Measurements from ENCODE around the gene CDC6.

The CDC6 gene

DNA sequence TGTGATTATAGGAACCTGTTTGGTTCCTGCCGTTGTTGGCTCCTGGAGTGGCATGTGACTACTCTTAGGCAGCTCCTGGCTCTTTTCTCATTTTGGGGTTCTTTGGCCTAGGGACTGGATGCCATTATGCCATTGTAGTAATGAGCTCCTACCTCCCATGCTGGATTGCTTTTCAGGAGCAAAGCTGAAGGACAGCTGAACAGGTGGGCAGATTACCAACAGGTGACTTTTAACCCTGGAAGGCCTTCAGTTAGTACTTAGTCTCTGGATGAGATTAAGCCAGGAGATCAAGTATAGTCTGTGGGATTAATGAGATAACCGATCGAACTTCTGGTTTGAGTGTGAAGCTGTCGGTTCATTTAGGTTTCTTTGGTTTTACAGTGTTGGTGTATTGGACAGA, 43.4 kb upstream of the CDC6 start:
- TF ChIP-seq POLR2AphosphoS5 (IDR thresholded peaks at IDR 0.05; ENCODE audit: low read depth, low read length) (no peak), FOXP2 (optimal IDR thresholded peaks at IDR 0.05; ENCODE audit: borderline replicate concordance, extremely low read depth, extremely low read length, insufficient read depth) (no peak), SIN3A (IDR thresholded peaks at IDR 0.05; ENCODE audit: borderline replicate concordance, insufficient read depth, low read length) (no peak), TAF1 (IDR thresholded peaks at IDR 0.05; ENCODE audit: borderline replicate concordance, insufficient read depth, low read length) (no peak)
- TF ChIP-seq, protein P1, sequence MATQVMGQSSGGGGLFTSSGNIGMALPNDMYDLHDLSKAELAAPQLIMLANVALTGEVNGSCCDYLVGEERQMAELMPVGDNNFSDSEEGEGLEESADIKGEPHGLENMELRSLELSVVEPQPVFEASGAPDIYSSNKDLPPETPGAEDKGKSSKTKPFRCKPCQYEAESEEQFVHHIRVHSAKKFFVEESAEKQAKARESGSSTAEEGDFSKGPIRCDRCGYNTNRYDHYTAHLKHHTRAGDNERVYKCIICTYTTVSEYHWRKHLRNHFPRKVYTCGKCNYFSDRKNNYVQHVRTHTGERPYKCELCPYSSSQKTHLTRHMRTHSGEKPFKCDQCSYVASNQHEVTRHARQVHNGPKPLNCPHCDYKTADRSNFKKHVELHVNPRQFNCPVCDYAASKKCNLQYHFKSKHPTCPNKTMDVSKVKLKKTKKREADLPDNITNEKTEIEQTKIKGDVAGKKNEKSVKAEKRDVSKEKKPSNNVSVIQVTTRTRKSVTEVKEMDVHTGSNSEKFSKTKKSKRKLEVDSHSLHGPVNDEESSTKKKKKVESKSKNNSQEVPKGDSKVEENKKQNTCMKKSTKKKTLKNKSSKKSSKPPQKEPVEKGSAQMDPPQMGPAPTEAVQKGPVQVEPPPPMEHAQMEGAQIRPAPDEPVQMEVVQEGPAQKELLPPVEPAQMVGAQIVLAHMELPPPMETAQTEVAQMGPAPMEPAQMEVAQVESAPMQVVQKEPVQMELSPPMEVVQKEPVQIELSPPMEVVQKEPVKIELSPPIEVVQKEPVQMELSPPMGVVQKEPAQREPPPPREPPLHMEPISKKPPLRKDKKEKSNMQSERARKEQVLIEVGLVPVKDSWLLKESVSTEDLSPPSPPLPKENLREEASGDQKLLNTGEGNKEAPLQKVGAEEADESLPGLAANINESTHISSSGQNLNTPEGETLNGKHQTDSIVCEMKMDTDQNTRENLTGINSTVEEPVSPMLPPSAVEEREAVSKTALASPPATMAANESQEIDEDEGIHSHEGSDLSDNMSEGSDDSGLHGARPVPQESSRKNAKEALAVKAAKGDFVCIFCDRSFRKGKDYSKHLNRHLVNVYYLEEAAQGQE (IDR thresholded peaks at IDR 0.05; ENCODE audit: insufficient read depth in 1 of 2, low read depth in 2 of 2, low read length in 2 of 2): no peak

DNA sequence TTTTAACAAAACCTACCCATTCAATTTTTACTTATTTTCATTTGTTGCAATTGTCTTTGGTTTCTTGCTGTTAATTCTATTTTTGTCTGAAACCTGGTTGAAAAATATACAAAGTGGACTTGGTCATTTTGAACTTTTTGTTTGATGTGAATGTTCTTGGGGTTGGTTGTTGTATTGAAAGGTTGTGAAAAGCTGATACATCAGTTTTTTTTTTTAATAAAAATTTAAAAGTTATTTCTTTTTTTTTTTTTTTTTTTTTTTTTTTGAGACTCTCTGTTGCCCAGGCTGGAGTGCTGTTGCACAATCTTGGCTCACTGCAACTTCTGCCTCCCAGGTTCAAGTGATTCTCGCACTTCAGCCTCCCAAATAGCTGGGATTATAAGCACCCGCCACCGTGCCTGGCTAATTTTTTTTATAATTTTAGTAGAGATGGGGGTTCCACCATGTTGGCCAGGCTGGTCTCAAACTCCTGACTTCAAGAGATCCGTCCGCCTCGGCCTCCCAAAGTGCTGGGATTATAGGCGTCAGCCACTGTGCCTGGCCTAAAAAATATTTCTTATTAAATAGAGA, 39.7 kb upstream of the CDC6 start:
- TF ChIP-seq POLR2AphosphoS5 (IDR thresholded peaks at IDR 0.05; ENCODE audit: low read depth, low read length): no peak
- TF ChIP-seq, protein P1 (IDR thresholded peaks at IDR 0.05; ENCODE audit: insufficient read depth in 1 of 2, low read depth in 2 of 2, low read length in 2 of 2): no peak
- no peak for TF ChIP-seq TAF1 (IDR thresholded peaks at IDR 0.05; ENCODE audit: borderline replicate concordance, insufficient read depth, low read length)
- no peak for TF ChIP-seq SIN3A (IDR thresholded peaks at IDR 0.05; ENCODE audit: borderline replicate concordance, insufficient read depth, low read length)
- no peak for TF ChIP-seq FOXP2 (optimal IDR thresholded peaks at IDR 0.05; ENCODE audit: borderline replicate concordance, extremely low read depth, extremely low read length, insufficient read depth)

DNA sequence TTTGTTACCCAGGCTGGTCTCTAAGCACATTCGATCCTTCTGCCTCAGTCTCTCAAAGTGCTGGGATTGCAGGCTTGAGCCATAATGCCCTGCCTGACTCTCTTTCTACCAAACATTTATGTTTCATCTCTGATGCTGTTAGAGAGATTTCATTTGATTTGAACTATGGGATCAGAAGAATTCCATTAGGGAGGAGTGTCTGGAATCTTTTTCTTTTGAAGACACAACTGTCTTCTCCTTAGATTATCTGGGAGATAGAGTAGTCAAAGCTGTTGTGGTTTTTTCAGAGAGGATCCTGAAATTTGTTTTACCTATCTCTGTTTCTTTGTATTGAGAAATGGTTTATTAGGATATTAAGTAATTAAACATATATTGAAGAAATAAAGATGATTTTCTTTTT, 39.2 kb upstream of the CDC6 start:
- TF ChIP-seq, protein P1 (IDR thresholded peaks at IDR 0.05; ENCODE audit: insufficient read depth in 1 of 2, low read depth in 2 of 2, low read length in 2 of 2): no peak

DNA sequence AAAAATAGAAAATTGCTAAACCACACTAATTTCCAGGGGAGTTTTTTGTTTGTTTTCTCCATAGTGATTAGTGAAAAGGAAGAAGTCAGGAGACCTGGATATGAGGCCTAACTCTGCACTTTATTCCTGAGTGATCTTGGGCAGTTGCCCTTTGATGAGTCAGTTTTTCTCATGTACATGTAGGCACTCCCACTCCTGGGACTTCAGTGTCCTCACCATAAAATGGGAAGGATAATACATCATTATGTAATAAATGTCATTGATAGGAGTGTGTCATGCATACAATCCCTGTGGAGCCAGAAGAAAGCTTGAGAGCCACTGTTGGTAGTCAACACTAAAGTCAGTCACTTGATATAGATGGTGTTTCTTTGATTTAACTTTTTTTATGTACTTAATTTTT, 36.1 kb upstream of the CDC6 start:
- TF ChIP-seq, protein P1 (IDR thresholded peaks at IDR 0.05; ENCODE audit: insufficient read depth in 1 of 2, low read depth in 2 of 2, low read length in 2 of 2): no peak
- TF ChIP-seq SIN3A (IDR thresholded peaks at IDR 0.05; ENCODE audit: borderline replicate concordance, insufficient read depth, low read length): no peak
- TF ChIP-seq TAF1 (IDR thresholded peaks at IDR 0.05; ENCODE audit: borderline replicate concordance, insufficient read depth, low read length): no peak
- no peak for TF ChIP-seq POLR2AphosphoS5 (IDR thresholded peaks at IDR 0.05; ENCODE audit: low read depth, low read length)
- no peak for TF ChIP-seq FOXP2 (optimal IDR thresholded peaks at IDR 0.05; ENCODE audit: borderline replicate concordance, extremely low read depth, extremely low read length, insufficient read depth)

DNA sequence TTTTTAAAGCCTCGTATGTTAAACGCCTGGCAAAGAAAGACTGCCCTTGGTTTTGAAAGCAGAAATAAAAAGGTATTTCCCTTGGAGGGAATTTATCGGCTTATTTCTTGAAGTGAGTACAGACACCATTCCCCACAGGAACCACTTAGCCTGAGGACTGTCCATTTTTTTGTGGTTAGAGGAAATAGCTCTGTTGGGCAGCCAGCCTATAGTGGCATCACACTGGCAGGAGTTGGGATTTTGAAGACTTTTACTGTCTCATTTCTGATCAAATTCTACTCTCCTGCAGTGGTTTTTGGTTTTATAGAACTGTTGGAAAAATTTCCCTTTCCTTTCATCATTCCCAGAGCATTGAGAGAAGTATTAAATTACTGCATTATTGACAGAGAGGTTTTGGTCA, 34.1 kb upstream of the CDC6 start:
- TF ChIP-seq SIN3A (IDR thresholded peaks at IDR 0.05; ENCODE audit: borderline replicate concordance, insufficient read depth, low read length) (no peak), FOXP2 (optimal IDR thresholded peaks at IDR 0.05; ENCODE audit: borderline replicate concordance, extremely low read depth, extremely low read length, insufficient read depth) (no peak), TAF1 (IDR thresholded peaks at IDR 0.05; ENCODE audit: borderline replicate concordance, insufficient read depth, low read length) (no peak), POLR2AphosphoS5 (IDR thresholded peaks at IDR 0.05; ENCODE audit: low read depth, low read length) (no peak)
- TF ChIP-seq, protein P1 (IDR thresholded peaks at IDR 0.05; ENCODE audit: insufficient read depth in 1 of 2, low read depth in 2 of 2, low read length in 2 of 2): no peak

Data from PFSK-1 (cell line).